Stimulated activated CD8-positive, alpha-beta memory T cell treated with anti-CD3 and anti-CD28 coated beads, Interleukin-15, amount 100 ng/mL, for 4 hours (primary cell): ENCODE results near the gene TBCD.

Source experiments
- DNase-seq, 2 donors: peaks; one replicate each; pipeline ENCODE4 v3.0.0-alpha.2; 2020; ENCODE audit warnings: low read depth in 2 of 2

The TBCD gene

GRCh38 chr17:82810644-82811430 is 59.0 kb downstream of the TBCD start:
- no peak for DNase-seq

DNA sequence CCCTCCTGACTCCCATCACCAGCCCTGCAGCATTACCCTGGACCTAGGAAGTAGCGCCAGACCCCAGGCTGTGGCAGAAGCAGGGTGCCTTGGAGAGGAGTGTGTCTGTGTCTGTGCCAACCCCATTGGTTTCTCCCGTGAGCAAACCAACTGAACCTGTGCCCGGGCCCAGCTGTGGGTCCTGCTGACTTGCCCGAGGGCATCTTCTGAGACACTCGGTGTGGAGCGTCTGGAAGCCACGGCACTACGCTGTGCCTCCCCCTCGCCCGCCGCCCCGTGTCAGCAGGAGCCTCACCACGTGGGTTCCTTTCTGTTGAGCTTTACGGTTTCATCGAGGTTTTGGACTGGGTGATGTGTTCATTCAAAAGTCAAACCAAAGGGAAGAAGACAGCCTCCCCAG is 60.2 kb downstream of the TBCD start:
- DNase-seq, result no peak

DNA sequence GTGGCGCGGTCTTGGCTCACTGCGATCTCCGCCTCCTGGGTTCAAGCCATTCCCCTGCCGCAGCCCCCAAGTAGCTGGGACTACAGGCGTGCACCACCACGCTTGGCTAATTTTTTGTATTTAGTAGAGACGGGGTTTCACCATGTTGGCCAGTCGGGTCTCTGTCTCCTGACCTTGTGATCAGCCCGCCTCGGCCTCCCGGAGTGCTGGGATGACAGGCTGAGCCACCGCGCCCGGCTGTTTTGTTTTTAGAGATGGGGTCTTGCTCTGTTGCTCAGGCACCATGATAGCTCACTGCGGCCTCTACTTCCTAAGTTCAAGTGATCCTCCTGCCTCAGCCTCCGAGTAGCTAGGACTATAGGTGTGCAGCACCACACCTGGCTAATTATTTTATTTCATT is 60.7 kb downstream of the TBCD start:
- DNase-seq, result no peak

DNA sequence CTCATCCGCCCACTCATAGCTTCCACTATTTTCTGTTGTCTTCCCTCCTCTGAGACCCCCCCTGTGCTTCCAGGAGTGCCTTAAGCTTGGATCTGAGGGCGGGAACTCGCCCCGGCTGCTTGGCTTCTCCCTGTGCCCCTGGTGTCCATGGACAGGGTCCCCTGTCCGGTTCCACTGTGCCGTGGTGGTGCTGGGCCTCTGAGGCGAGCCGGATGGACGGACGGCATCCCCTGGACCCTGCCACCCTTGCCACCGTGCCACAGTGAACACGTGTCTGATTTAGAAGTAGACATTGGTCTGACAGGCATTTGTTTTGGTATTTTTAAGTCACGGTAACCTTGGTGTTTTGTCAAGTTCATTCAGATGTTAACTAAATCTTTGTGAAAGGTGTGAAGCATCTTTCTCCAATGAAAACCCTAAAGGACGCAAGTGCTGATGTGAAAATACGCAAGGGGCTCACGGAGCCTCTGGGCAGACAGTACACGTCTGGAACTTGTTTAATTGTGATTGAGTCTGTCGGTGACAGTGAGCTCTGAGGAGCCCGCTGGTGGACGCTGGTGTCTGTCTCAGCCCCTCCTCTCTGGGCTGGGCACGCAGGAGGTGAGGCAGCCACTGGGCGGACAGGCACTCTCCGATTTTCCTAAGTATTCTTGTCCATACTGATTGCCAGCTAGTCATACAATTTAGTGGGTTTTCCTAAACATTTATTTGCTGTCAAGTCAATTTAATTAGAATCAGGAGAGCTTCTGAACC is 61.6 kb downstream of the TBCD start:
- no peak for DNase-seq

GRCh38 chr17:82814834-82815233 is 63.0 kb downstream of the TBCD start:
- no peak for DNase-seq

DNA sequence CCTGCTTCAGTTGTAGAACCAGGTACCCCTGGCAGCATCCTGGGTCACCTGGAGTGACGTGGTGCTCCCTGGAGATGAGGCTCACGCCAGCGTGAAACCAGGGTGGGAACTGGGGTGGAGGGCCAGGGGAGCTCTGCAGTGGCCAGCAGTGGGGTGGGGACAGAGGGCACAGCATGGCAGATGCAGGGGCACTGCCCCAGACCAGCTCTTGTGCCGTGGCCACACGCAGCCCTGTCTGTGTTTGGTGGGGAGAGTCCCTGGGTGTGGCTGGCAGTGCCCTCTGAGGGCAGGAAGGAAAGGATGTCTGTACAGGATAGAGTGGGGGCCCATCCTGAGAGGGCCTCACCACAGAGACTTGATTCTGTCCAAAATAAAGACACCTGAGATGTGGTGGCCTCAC is 63.5 kb downstream of the TBCD start:
- no peak for DNase-seq

DNA sequence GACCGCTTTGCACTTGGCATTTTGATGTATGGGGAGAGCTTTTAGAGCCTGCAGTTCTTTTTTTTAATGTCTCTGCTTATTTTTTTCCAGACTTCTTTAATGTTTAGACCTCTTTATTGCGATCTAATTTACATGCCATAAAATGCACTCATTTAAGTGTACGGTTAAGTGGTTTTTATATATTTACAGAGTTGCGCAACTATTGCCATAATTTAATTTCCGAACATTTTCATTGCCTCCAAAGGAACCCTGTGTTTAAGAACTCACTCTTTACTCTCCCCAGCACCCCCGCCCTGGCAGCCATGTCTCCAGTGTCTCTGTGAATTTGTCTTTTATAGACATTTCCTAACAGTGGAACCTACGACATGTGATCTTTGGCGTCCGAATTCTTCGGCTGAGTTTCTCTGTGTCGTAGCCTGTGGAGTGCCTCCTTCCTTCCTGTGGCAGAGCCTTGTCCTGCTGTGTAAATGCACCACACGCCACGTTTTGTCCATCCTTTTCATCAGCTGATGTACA is 64.0 kb downstream of the TBCD start:
- no peak for DNase-seq

GRCh38 chr17:82816358-82816757 is 64.5 kb downstream of the TBCD start:
- no peak for DNase-seq

GRCh38 chr17:82817947-82818346 is 66.1 kb downstream of the TBCD start:
- no peak for DNase-seq

DNA sequence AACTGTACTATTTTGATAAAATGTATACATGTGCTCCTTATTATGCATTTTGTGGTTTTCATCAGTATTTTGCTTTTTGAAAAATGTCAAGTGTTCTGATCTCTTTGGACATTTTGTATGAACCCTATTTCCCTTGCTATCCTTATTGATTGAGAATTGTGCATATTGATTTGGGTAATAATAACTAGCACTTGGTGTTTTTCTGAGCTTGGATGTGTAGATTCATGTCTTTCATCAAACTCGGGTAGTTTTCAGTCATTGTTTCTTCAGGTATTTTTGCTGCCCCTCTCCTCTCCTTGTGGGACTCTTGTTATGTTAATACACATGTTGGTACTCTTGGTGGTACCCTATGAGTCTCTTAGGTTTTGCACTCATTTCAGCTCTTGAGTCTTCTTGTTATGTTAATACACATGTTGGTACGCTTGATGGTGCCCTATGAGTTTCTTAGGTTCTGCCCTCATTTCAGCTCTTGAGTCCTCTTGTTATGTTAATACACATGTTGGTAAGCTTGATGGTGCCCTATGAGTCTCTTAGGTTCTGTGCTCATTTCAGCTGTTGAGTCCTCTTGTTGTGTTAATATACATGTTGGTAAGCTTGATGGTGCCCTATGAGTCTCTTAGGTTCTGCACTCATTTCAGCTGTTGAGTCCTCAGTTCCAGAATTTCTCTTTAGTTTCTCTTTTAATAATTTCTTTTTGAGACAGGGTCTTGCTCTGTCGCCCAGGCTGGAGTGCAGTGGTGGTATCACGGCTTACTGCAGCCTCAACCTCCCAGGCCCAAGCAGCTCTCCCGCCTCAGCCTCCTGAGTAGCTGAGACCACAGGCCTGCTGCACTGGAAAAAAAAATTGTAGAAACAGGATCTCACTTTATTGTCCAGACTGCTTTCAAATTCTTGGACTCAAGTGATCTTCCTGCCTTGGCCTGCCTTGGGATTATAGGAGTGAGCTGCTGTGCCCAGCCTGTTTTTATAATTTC is 68.7 kb downstream of the TBCD start:
- DNase-seq, result no peak

DNA sequence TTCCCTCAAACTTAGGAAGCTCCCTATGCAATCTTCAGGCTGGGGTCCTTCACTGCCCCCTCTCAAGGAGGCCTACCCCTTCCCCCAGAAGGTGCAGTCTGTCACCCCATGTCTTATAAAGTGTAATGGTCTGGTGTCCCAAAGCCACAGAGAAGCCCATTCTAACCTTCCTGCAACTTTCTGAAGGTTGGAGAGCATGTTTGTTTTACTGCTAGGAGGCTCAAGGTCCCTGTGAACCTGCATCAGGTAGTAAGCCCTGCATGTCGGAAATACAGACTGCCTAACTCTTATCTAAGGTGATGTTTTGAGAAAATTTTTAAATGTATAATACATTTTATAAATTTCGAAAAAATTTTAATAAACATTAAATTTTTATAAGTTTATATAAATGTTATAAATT is 69.7 kb downstream of the TBCD start:
- DNase-seq, result no peak

GRCh38 chr17:82822281-82822680 is 70.4 kb downstream of the TBCD start:
- DNase-seq, result no peak

DNA sequence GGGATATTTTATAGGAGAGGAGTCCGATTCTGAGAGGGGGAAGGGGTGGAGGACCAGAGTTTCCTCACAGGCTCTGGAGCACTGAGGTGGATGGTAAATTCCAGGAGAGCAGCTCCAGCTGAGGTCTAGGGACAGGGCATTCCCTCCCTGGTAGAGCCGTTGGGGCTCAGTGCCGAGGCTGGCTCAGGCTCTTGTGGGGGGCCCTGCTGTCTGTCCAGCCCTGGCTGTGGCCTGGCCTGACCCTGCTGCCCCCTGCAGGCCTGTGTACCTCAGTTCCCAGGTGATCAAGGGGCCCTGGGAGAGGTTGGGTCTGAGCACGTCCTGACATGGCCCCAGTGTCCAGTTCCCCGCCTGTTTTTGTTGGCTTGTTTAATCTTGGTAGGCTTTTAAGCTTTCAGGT is 71.1 kb downstream of the TBCD start:
- DNase-seq, result no peak

GRCh38 chr17:82825540-82826124 is 73.8 kb downstream of the TBCD start:
- no peak for DNase-seq

- DNase-seq, result no peak
Observed at GRCh38 chr17:82826211-82826610, 74.3 kb downstream of the TBCD start.

GRCh38 chr17:82826956-82827355 is 75.1 kb downstream of the TBCD start:
- DNase-seq, result no peak

- no peak for DNase-seq
Observed at GRCh38 chr17:82828875-82829487, 77.1 kb downstream of the TBCD start.

- no peak for DNase-seq
Observed at GRCh38 chr17:82830249-82830661, 78.4 kb downstream of the TBCD start.

DNA sequence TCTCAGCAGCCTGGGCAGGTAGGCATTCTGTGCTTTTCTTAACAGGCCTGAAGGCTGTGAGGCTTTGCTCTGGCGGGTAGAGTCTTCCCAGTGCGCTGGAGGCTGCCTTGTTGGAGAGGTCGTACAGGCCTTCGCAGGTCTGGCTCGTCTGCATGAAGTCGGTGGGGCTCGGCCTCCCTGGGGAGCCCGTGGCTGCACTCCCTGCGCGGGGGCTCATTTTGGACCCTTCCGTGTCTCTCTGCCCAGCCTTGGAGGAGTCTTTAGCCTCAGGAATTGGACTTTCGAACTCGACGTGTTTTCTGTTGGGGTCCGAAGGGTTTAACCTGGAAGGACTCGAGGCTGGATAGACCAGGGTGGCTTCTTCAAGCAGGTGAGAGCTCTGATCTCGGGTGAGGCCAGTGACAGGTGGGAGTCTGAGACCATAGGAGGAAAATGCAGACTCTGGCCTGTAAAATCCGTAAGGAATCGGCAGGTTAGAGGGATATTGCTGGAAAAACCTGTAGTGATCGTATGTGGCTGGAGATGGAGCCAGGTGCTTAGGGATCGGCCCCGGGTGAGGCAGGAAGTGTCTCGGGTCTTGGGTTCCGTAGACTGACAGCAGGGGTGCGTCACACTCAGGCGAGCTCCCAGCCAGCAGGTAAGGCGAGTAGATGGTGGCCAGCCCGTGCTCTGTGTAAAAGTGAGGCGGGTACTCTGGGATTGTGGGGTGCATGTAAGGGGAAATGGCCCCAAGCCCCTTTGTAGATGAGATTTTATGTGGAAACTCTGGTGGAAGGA is 79.4 kb downstream of the TBCD start:
- no peak for DNase-seq

DNA sequence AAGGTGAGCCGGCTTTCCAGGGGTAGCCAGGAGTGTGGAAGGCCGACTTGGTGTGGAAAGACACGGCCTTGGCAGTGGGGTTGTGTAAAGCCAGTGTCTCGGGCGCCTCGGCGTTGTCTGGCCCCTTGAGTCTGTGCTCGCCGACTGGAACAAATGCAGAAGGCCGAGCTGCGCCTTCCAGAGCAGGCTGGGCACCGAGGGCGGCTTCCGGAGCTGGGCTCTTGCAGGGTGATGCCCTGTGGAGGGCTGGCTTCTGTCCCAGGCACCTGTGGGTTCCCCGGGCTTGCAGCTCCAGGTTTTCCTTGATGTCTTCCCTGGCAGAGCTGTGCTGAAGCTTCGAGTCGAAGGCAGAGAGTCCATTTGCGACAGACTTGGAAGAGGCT is 79.9 kb downstream of the TBCD start:
- no peak for DNase-seq
